K562 (cell line): ENCODE results near the gene DHPS. TPM values are rescaled to one million over a fixed set of nuclear protein-coding genes. Genes with fewer than 3 reads are reported as not detected.

Source experiments
- ARID1B ChIP-seq: fragments of 450-650 bp; IDR thresholded peaks from 2 replicates; pipeline ENCODE4 v1.6.1; 2016; ENCODE audit warnings: antibody characterized with exemption, mild to moderate bottlenecking, inconsistent platforms
- ETS2 ChIP-seq: IDR thresholded peaks from 2 replicates; pipeline ENCODE4 v1.6.1; 2016; ENCODE audit warnings: borderline replicate concordance, missing genetic modification characterization, mild to moderate bottlenecking, moderate library complexity, missing compliant biosample characterization; ENCODE audit not compliant: poor library complexity, severe bottlenecking
- FOXK1 ChIP-seq: sonication (generic); formaldehyde crosslinking; IDR thresholded peaks from 2 replicates; pipeline ENCODE4 v1.8.0; 2022; ENCODE audit warnings: missing genetic modification reagents, mild to moderate bottlenecking, borderline replicate concordance
- FOXO4 ChIP-seq: fragments of 450-650 bp; formaldehyde crosslinking; IDR thresholded peaks from 2 replicates; pipeline ENCODE4 v1.4.0; 2020; ENCODE audit warnings: mild to moderate bottlenecking, moderate library complexity
- KDM1A ChIP-seq, 2 experiments: fragments of 450-650 bp; IDR thresholded peaks; 2 replicates each; pipeline ENCODE4 v1.6.1; 2016; ENCODE audit warnings: mild to moderate bottlenecking in 2 of 2
- MBD2 ChIP-seq: sonication (generic); IDR thresholded peaks from 2 replicates; pipeline ENCODE4 v1.6.1; 2016; ENCODE audit warnings: low read depth, borderline replicate concordance
- NR2C1 ChIP-seq, 2 experiments: fragments of 450-650 bp; IDR thresholded peaks; 2 replicates each; pipeline ENCODE4 v1.6.1; 2017; ENCODE audit warnings: mild to moderate bottlenecking in 2 of 2, antibody characterized with exemption in 1 of 2, inconsistent platforms in 1 of 2, missing compliant biosample characterization in 1 of 2, missing genetic modification characterization in 1 of 2
- NR2F6 ChIP-seq: fragments of 450-650 bp; formaldehyde crosslinking; IDR thresholded peaks from 2 replicates; pipeline ENCODE4 v1.4.0; 2020; ENCODE audit warnings: mild to moderate bottlenecking
- NR3C1 ChIP-seq: sonication (generic); formaldehyde crosslinking; IDR thresholded peaks from 2 replicates; pipeline ENCODE4 v1.8.1; 2022; ENCODE audit warnings: missing genetic modification reagents
- PHB ChIP-seq: fragments of 250-450 bp; sonication (Bioruptor Pico); IDR thresholded peaks from 2 replicates; pipeline ENCODE4 v1.5.0; 2021
- PRPF4 ChIP-seq: fragments of 200-400 bp; formaldehyde crosslinking; IDR thresholded peaks from one replicate; pipeline ENCODE4 v1.6.1; 2017; ENCODE audit warnings: low read length, low read depth, mild to moderate bottlenecking; ENCODE audit not compliant: insufficient read depth, poor library complexity, severe bottlenecking
- PTBP1 ChIP-seq: fragments of 200-400 bp; formaldehyde crosslinking; IDR thresholded peaks from 2 replicates; pipeline ENCODE4 v1.6.1; 2017; ENCODE audit warnings: low read depth, low read length
- RBM25 ChIP-seq: fragments of 200-400 bp; formaldehyde crosslinking; IDR thresholded peaks from 2 replicates; pipeline ENCODE4 v1.6.1; 2018; ENCODE audit warnings: low read length, low read depth, moderate library complexity; ENCODE audit not compliant: severe bottlenecking
- SIX5 ChIP-seq, 2 experiments: IDR thresholded peaks; 2 replicates each; pipeline ENCODE4 v1.6.1; 2011; ENCODE audit warnings: low read length in 2 of 2, borderline replicate concordance in 1 of 2, low read depth in 1 of 2, mild to moderate bottlenecking in 1 of 2, moderate library complexity in 1 of 2; ENCODE audit not compliant: insufficient read depth in 1 of 2
- ZC3H8 ChIP-seq: fragments of 450-650 bp; IDR thresholded peaks from 2 replicates; pipeline ENCODE4 v1.6.1; 2017
- ZKSCAN8 ChIP-seq: fragments of 200-800 bp; sonication (Bioruptor generic); IDR thresholded peaks from 2 replicates; pipeline ENCODE4 v1.6.1; 2016; ENCODE audit warnings: missing genetic modification characterization, missing compliant biosample characterization
- ZNF311 ChIP-seq: fragments of 250-450 bp; sonication (Bioruptor Pico); IDR thresholded peaks from 2 replicates; pipeline ENCODE4 v1.4.0; 2020; ENCODE audit warnings: mild to moderate bottlenecking, moderate library complexity
- ZNF436 ChIP-seq: fragments of 250-450, 450-650 bp; sonication (Bioruptor Pico); formaldehyde crosslinking; IDR thresholded peaks from 2 replicates; pipeline ENCODE4 v1.7.0; 2020; ENCODE audit warnings: mild to moderate bottlenecking
- ZNF75A ChIP-seq: fragments of 450-650 bp; formaldehyde crosslinking; IDR thresholded peaks from 2 replicates; pipeline ENCODE4 v1.4.0; 2020; ENCODE audit warnings: mild to moderate bottlenecking
- ZSCAN29 ChIP-seq: fragments of 450-650 bp; IDR thresholded peaks from 2 replicates; pipeline ENCODE4 v1.6.1; 2017
- polyA plus RNA-seq, 8 experiments: library from polyadenylated mRNA; depleted of rRNA in 4 of 8; stranded (reverse) in 5 of 8; unstranded in 3 of 8; fragments of >200 nt; fragmentation: Nextera tagmentation in 2 of 8; fragmentation: Illumina TruSeq in 1 of 8; extraction: Ambion mirVana in 2 of 8; extraction: Trizol in 1 of 8; gene quantifications; 2 replicates each; pipeline versions ENCODE4 v1.2.1 to v1.2.3, GENCODE V29; 2011 to 2014; ENCODE audit warnings: inconsistent platforms in 1 of 8, missing spikeins in 1 of 8
- total RNA-seq, 7 experiments: library from RNA; depleted of rRNA in 6 of 7; stranded (reverse); fragments of >200 nt in 6 of 7; fragmentation: Illumina TruSeq in 2 of 7; extraction: Trizol in 2 of 7; gene quantifications; 2 replicates each; pipeline versions ENCODE4 v1.2.1 to v1.2.3, GENCODE V29; 2011 to 2021; ENCODE audit warnings: low replicate concordance in 1 of 7
- TF ChIP-seq, protein P1 (sequence below): sonication (generic); formaldehyde crosslinking; IDR thresholded peaks from 2 replicates; pipeline ENCODE4 v1.4.0; 2020; ENCODE audit warnings: mild to moderate bottlenecking, missing genetic modification reagents
- TF ChIP-seq, protein P2 (sequence below), 2 experiments: fragments of 450-650 bp in 1 of 2; sonication (generic) in 1 of 2; formaldehyde crosslinking; conservative IDR thresholded peaks; 2 replicates each; pipeline versions ENCODE4 v1.4.0 to v1.8.1; 2020 to 2022; ENCODE audit warnings: mild to moderate bottlenecking in 1 of 2, missing genetic modification reagents in 1 of 2

Gene DHPS
- total and polyA plus RNA-seq, 9 of the 15 experiments (the other 6 are each of a cell fraction or from before 2014, with no cell fraction given), result 47.1 to 110 (median 79.9) TPM

GRCh38 chr19:12666265-12667048, 15.2 kb downstream of the DHPS start, which contains the start of the genes MAN2B1 and WDR83 (continued):
- TF ChIP-seq, protein P1, sequence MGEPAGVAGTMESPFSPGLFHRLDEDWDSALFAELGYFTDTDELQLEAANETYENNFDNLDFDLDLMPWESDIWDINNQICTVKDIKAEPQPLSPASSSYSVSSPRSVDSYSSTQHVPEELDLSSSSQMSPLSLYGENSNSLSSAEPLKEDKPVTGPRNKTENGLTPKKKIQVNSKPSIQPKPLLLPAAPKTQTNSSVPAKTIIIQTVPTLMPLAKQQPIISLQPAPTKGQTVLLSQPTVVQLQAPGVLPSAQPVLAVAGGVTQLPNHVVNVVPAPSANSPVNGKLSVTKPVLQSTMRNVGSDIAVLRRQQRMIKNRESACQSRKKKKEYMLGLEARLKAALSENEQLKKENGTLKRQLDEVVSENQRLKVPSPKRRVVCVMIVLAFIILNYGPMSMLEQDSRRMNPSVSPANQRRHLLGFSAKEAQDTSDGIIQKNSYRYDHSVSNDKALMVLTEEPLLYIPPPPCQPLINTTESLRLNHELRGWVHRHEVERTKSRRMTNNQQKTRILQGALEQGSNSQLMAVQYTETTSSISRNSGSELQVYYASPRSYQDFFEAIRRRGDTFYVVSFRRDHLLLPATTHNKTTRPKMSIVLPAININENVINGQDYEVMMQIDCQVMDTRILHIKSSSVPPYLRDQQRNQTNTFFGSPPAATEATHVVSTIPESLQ (CRISPR knock-in tag), result no peak
- TF ChIP-seq ZNF311 (no peak), MBD2 (no peak), NR2C1 (IDR thresholded peaks at IDR 0.05) (no peak), NR2C1 (tag; IDR thresholded peaks at IDR 0.05) (no peak), ZNF75A (CRISPR knock-in tag) (no peak), SIX5 (IDR thresholded peaks at IDR 0.05; ENCODE audit: borderline replicate concordance in 1 of 2, insufficient read depth in 1 of 2, low read depth in 1 of 2, low read length in 2 of 2) (no peak), PHB (CRISPR knock-in tag) (no peak), ZNF436 (0 out of 2 replicates have a peak, but pooled peaks have one; percentile 20), PRPF4 (no peak), NR3C1 (no peak), FOXK1 (CRISPR knock-in tag) (no peak), ZSCAN29 (no peak), PTBP1 (no peak), KDM1A (IDR thresholded peaks at IDR 0.05) (no peak), FOXO4 (CRISPR knock-in tag) (no peak), ETS2 (tag) (no peak), ARID1B (no peak), ZKSCAN8 (CRISPR knock-in tag) (no peak), ZC3H8 (no peak), NR2F6 (CRISPR knock-in tag) (no peak), RBM25 (no peak)
- TF ChIP-seq, protein P2, sequence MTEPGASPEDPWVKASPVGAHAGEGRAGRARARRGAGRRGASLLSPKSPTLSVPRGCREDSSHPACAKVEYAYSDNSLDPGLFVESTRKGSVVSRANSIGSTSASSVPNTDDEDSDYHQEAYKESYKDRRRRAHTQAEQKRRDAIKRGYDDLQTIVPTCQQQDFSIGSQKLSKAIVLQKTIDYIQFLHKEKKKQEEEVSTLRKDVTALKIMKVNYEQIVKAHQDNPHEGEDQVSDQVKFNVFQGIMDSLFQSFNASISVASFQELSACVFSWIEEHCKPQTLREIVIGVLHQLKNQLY (CRISPR knock-in tag; conservative IDR thresholded peaks at IDR 0.05), result no peak
